ENCODE results near the gene ANKHD1. TPM values are rescaled to one million over a fixed set of nuclear protein-coding genes. Genes with fewer than 3 reads are reported as not detected.

The ANKHD1 gene
- total RNA-seq, 4 donors from 2014 or later, result 128 to 177 (median 143) TPM

DNA sequence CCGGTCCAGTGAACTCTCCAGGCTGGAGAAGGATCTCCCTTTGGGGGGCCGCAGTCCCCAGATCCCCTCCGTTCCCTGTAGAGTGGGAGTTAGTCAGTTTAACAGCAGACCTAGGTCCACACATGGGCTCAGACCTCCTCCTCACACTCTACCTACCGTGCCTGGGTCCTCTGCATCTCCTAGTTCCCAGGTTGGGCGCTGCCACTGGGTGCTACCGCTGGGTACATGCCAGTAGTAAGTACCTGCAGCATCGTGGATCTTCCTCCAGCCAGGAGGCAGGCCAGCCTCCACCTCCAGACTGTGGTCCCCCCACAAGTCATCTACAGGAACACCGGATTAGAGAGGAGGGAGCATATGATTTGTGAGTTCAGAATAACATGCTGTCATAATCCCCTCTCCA lies 162.0 kb downstream of the ANKHD1 start:
- TF ChIP-seq, protein P1, sequence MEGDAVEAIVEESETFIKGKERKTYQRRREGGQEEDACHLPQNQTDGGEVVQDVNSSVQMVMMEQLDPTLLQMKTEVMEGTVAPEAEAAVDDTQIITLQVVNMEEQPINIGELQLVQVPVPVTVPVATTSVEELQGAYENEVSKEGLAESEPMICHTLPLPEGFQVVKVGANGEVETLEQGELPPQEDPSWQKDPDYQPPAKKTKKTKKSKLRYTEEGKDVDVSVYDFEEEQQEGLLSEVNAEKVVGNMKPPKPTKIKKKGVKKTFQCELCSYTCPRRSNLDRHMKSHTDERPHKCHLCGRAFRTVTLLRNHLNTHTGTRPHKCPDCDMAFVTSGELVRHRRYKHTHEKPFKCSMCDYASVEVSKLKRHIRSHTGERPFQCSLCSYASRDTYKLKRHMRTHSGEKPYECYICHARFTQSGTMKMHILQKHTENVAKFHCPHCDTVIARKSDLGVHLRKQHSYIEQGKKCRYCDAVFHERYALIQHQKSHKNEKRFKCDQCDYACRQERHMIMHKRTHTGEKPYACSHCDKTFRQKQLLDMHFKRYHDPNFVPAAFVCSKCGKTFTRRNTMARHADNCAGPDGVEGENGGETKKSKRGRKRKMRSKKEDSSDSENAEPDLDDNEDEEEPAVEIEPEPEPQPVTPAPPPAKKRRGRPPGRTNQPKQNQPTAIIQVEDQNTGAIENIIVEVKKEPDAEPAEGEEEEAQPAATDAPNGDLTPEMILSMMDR (IDR thresholded peaks at IDR 0.05; ENCODE audit: low read depth), result no peak

DNA sequence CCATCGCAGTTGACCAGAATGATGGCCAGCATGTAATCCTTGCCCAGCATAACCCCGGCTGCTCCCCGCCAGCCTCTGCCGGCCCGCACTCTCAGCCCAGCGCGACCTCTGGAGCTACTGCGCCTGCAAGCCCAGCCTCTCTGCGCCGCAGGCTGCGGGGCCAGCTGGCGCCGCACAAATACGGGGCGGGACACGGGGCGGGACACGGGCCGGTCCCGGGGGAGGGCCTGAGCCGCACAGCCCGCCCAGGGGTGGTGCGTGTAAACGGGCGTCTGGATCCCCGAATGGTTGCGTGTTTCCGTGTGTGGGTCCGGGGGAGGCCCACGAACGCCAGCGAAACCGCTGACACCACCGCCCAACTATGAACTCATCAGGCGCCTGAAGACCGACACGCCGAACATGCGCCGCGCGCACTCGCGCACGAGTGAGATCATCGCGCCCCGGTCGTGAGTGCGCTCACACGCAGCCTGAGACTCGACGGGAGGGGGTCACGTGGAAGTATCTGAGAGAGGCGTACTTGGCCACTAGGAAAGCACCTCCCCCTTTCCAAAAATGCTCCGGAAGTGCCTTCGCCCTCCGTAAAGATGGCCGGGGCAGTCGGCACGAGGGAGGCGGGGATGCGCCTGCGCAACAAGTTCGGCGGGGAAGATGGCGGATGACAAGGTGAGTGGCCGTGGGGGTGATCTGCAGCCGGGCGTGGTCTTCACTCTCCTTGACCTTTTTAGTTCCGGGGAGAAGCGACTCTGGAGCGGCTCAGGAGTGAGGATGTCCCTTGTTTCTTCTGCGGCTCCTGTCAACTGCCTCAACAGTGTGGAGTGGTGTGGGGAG lies 162.8 kb downstream of the ANKHD1 start, which contains the start of the genes APBB3 and SLC35A4:
Gene APBB3, minus strand, starts transcription at position 403 of the 828 bp plus-strand sequence. Its CDS starts 353 bp downstream, at position 50.
Gene SLC35A4, plus strand, starts transcription at position 633 of the 828 bp plus-strand sequence. CDS start 2,342 bp downstream, outside the sequence.
- TF ChIP-seq, protein P1 (IDR thresholded peaks at IDR 0.05; ENCODE audit: low read depth), result no peak

DNA sequence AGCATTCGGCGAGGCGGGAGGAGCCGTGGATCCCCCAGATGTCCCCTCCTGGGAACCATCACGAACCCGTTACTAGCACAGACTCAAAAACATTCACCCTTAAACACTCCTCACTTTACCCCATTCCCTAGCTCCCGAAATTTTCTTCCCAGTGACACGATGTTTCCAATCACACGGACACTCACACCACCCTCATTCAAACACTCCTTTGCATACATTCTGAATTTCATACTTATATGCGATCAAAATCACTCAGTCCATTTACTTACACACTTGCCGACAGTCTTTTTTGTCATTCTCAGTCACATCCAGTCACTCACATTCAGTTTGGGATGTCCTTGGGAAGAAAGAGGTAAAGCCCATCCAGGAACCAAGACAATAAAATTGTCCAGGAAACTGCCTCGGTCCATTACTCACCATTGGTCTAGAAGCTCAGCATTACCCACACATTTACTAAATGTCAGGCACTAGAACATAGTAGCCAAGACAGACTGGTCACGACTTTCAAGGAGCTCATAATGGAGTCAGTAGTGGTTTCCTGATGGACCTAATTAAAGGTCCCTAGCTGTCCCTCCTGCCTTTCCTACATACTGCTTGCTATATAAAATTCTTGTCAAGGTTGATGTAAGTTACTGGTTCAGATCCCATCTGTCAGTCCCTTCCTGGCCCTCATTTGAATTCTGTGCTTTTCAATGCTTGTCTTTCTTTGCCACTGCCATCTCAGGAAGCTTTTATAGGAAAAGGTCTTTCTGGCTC lies 163.6 kb downstream of the ANKHD1 start:
- TF ChIP-seq, protein P1 (IDR thresholded peaks at IDR 0.05; ENCODE audit: low read depth), result no peak

DNA sequence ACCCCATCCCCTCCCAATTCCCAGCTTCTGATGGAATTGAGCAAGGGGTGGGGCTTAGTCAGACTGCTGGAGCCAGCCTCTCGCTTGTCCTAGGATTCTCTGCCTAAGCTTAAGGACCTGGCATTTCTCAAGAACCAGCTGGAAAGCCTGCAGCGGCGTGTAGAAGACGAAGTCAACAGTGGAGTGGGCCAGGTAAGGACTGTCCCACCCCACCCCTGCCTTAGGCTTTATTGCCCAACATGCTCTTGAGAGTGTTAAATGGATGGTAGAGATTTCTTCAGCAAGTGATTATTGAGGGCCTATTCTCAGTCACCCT lies 164.1 kb downstream of the ANKHD1 start:
- TF ChIP-seq, protein P1 (IDR thresholded peaks at IDR 0.05; ENCODE audit: low read depth), result no peak

DNA sequence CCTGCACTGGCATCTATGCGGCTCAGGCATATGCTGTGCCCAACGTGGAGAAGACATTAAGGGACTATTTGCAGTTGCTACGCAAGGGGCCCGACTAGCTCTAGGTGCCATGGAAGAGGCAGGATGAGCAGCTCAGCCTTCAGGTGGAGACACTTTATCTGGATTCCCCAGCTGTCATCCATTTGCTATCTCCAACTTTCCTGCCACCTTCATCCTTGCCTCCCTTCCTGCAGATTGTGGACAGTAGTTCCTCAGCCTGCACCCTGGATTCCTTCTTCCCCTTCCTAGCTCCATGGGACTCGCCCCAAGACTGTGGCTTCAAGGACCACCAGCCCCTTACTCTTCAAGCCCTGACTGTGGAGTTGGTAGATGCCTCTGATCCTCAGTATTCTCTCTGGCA lies 165.0 kb downstream of the ANKHD1 start:
- TF ChIP-seq, protein P1 (IDR thresholded peaks at IDR 0.05; ENCODE audit: low read depth), result no peak

DNA sequence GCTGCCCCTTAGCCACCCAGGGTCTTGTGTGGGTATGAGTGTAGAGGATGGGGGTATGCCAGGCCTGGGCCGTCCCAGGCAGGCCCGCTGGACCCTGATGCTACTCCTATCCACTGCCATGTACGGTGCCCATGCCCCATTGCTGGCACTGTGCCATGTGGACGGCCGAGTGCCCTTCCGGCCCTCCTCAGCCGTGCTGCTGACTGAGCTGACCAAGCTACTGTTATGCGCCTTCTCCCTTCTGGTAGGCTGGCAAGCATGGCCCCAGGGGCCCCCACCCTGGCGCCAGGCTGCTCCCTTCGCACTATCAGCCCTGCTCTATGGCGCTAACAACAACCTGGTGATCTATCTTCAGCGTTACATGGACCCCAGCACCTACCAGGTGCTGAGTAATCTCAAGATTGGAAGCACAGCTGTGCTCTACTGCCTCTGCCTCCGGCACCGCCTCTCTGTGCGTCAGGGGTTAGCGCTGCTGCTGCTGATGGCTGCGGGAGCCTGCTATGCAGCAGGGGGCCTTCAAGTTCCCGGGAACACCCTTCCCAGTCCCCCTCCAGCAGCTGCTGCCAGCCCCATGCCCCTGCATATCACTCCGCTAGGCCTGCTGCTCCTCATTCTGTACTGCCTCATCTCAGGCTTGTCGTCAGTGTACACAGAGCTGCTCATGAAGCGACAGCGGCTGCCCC lies 165.6 kb downstream of the ANKHD1 start:
- TF ChIP-seq, protein P1 (IDR thresholded peaks at IDR 0.05; ENCODE audit: low read depth), result no peak

DNA sequence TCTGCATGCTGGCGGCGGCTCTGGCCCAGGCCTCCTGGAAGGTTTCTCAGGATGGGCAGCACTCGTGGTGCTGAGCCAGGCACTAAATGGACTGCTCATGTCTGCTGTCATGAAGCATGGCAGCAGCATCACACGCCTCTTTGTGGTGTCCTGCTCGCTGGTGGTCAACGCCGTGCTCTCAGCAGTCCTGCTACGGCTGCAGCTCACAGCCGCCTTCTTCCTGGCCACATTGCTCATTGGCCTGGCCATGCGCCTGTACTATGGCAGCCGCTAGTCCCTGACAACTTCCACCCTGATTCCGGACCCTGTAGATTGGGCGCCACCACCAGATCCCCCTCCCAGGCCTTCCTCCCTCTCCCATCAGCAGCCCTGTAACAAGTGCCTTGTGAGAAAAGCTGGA lies 166.2 kb downstream of the ANKHD1 start:
- TF ChIP-seq, protein P1 (IDR thresholded peaks at IDR 0.05; ENCODE audit: low read depth), result no peak
